Activated naive CD8-positive, alpha-beta T cell treated with anti-CD3 and anti-CD28 coated beads, Interleukin-2, amount 50 U/mL, for 24 hours (primary cell): ENCODE measurements around the gene GTF2H3.
A peak's percentile ranks its signal among the peaks of the same experiment; 100 is the strongest.

Source experiments
- ATAC-seq: fragments of 150-1000 bp; cut with Tn5 transposase; one replicate; pipeline ENCODE4 v1.10.0; 2021
- DNase-seq: peaks from one replicate; pipeline ENCODE4 v3.0.0; 2021
- H3K27ac Mint-ChIP-seq: one replicate; pipeline ENCODE4 v1.8.0; 2021; ENCODE audit warnings: mild to moderate bottlenecking, mixed read lengths
- H3K27me3 Mint-ChIP-seq: one replicate; pipeline ENCODE4 v1.8.0; 2021; ENCODE audit warnings: mixed read lengths
- H3K36me3 Mint-ChIP-seq: one replicate; pipeline ENCODE4 v1.8.0; 2021; ENCODE audit warnings: low read depth, mixed read lengths
- H3K4me1 Mint-ChIP-seq: one replicate; pipeline ENCODE4 v1.8.0; 2021; ENCODE audit warnings: mixed read lengths
- H3K4me3 Mint-ChIP-seq: one replicate; pipeline ENCODE4 v1.8.0; 2021; ENCODE audit warnings: mild to moderate bottlenecking, moderate library complexity, mixed read lengths
- H3K9me3 Mint-ChIP-seq: one replicate; pipeline ENCODE4 v1.8.0; 2021; ENCODE audit warnings: mixed read lengths

The GTF2H3 gene

DNA sequence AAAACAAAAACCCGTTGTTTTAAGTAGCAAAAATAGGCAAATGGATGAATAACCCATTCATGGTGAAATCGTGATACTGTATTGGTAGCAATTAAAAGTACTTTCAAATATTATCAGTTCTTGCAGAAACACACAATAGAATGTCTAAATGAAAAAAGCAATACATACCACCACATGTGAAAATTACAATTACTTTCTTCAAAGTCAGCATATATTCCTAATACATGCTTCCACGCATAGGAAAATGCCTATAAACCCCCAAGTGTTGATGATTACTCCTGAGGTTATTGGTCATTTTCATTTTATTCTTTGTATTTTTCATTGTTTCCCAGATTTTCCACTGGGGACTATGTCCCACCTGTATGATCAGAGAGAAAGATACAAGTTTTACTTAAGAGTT is 16.5 kb upstream of the GTF2H3 start:
- Mint-ChIP-seq H3K9me3 (no peaks in the 10 kb centered on the region), H3K27me3 (no peaks in the 10 kb centered on the region), H3K4me1 (peaks cover 1% of the 10 kb centered on the region), H3K36me3 (peaks cover 81% of the 10 kb centered on the region), H3K27ac (no peak overlapping the region), H3K4me3 (no peak overlapping the region)
- ATAC-seq: no peak
- DNase-seq: no peak

DNA sequence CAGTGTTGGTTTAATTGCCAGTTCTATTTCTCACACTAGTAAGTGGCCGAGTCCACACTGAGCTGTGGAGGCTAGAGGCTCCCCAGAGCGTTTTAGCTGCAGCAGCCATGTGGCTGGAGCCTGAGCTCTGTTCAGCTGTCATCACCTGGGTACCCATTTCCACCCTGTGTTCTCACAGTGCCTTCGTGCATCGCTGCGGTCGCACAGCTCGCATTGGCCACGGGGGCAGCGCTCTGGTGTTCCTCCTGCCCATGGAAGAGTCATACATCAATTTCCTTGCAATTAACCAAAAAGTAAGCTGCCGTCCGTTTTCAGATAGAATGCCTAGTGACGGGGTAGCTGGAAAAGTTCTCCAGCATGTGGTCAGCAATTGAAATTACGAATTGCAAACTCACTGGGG is 16.0 kb upstream of the GTF2H3 start:
- no peak for ATAC-seq
- H3K4me1 Mint-ChIP-seq: peaks cover 1% of the 10 kb centered on the region
- peaks cover 79% of the 10 kb centered on the region for H3K36me3 Mint-ChIP-seq
- no peaks in the 10 kb centered on the region for H3K27me3 Mint-ChIP-seq
- no peaks in the 10 kb centered on the region for H3K9me3 Mint-ChIP-seq
- DNase-seq: no peak
- no peak overlapping the region for H3K27ac Mint-ChIP-seq
- H3K4me3 Mint-ChIP-seq: no peak overlapping the region

DNA sequence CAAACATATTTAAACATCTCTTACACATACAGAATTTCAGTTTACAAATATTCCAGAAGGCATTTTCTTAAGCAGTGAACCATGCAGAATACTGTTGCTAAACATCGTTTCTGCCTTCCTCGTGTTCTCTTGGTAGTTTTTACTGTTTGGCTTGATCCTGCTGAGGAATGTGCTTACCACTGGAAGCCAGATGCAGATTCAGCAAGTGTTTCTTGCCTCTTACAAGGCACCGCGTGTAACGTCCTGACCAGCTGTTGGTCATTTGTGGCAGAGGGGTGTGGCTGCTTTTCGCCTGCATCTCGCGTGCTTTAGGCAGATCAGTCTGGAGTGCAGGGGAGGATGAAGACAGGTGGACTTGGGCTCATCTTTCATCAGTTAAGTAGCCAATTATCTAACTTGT is 12.5 kb upstream of the GTF2H3 start:
- Mint-ChIP-seq H3K9me3 (no peaks in the 10 kb centered on the region), H3K4me1 (no peaks in the 10 kb centered on the region), H3K27ac (peak overlapping the region; percentile 33), H3K36me3 (peaks cover 62% of the 10 kb centered on the region), H3K27me3 (no peaks in the 10 kb centered on the region), H3K4me3 (no peak overlapping the region)
- DNase-seq: no peak
- ATAC-seq: no peak

DNA sequence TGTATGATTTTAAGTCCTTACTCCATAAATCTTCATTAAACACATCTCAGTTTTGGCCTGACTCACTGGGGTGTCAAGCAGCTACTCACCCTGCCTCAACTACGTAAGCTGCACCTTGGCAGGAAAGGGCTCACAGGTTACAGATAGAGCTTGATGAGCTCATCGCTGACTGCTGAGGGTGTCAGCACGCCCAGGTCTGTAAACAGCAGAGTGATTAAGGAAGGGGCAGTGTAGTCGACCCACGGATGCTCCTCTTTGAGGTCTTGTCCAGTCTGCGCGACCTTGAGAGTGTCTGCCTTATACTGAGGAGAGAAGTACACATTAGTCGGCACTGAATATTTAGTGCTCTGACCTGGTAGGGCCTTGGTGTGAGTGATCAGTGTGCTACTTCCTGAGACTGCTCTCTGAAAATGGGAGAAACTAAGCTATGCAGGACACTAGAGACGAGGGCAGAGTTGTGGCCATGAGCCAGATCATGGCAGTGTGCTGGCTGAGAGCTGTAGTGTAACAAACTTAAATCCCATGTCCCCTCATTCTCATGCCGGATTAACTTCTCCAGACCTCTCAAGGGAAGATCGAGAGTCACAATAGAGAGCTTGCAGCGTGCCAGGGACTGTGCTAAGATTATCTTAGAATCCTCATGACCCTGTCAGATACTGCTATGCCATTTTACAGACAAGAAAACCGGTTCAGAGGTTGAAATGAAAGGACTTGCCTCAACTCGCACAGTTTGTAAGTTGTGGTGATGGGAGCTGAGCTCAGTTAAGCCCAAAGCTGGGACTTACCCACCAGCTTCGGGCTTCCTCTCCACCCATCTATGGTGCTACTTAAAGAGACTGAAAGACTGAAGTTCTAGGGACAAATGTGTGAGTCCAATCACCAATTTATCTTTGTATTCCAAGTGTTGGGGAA is 11.8 kb upstream of the GTF2H3 start:
- H3K4me3 Mint-ChIP-seq: no peak overlapping the region
- H3K4me1 Mint-ChIP-seq: no peaks in the 10 kb centered on the region
- peak overlapping the region; percentile 41 for H3K27ac Mint-ChIP-seq
- DNase-seq (no peak), ATAC-seq (peak; percentile 25)
- H3K9me3 Mint-ChIP-seq: no peaks in the 10 kb centered on the region
- no peaks in the 10 kb centered on the region for H3K27me3 Mint-ChIP-seq
- H3K36me3 Mint-ChIP-seq: peaks cover 62% of the 10 kb centered on the region

DNA sequence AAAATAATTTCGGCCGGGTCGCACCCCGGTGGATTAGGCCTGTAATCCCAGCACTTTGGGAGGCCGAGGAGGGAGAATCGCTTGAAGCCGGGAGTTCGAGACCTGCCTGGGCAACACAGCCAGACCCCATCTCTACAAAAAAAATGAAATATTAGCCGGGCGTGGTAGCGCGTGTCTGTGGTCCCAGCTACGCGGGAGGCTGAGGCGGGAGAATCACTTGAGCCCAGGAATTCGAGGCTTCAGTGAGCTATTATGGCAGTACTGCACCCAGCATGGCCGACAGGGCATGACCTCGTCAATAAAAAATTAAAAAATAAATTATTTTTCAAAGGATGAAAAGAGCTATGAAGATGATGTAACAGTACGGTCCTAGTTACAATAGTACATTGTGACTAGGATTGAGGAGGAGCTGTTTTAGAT is 523 bp downstream of the GTF2H3 start:
- DNase-seq (peak; percentile 17), ATAC-seq (no peak)
- Mint-ChIP-seq H3K27ac (peak overlapping the region; percentile 98), H3K27me3 (no peaks in the 10 kb centered on the region), H3K4me3 (peak overlapping the region; percentile 99), H3K4me1 (peaks cover 29% of the 10 kb centered on the region), H3K36me3 (peaks cover 43% of the 10 kb centered on the region), H3K9me3 (no peaks in the 10 kb centered on the region)

DNA sequence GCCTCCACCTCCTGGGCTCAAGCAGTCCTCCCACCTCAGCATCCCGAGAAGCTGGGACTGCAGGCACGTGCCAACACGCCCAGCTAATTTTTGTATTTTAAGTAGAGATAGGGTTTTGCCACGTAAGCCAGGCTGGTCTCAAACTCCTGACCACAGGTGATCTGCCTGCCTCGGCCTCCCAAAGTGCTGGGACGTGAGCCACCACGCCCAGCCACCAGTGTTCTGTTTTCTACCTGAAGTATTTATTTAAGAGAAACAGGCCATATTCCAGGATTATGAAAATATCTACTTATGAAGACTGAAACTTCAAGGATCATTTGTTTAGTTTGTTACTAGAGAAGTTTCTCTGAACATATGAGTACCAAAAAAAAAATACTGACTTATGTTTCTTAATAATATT is 10.3 kb downstream of the GTF2H3 start:
- H3K9me3 Mint-ChIP-seq: no peaks in the 10 kb centered on the region
- H3K27me3 Mint-ChIP-seq: no peaks in the 10 kb centered on the region
- H3K27ac Mint-ChIP-seq: no peak overlapping the region
- no peak overlapping the region for H3K4me3 Mint-ChIP-seq
- no peaks in the 10 kb centered on the region for H3K4me1 Mint-ChIP-seq
- DNase-seq (no peak), ATAC-seq (no peak)
- H3K36me3 Mint-ChIP-seq: peaks cover 41% of the 10 kb centered on the region

DNA sequence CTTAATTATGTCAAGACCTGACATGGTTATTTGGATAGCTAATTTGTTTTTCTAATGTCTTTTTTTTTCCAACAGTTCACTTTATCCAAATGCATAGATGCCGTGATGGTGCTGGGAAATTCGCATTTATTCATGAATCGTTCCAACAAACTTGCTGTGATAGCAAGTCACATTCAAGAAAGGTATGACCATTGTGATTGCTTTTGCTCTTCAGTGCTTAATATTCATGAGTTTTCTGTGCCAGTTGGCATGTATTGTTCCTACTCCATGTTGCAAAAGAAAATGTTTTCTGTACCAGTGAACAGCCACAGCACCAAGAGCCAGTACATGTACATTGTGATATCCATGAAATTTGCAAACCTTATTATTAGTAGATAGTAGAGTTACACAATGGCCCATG is 11.8 kb downstream of the GTF2H3 start:
- Mint-ChIP-seq H3K4me3 (no peak overlapping the region), H3K36me3 (peaks cover 38% of the 10 kb centered on the region), H3K27ac (no peak overlapping the region), H3K9me3 (no peaks in the 10 kb centered on the region), H3K4me1 (no peaks in the 10 kb centered on the region), H3K27me3 (no peaks in the 10 kb centered on the region)
- ATAC-seq (no peak), DNase-seq (no peak)

DNA sequence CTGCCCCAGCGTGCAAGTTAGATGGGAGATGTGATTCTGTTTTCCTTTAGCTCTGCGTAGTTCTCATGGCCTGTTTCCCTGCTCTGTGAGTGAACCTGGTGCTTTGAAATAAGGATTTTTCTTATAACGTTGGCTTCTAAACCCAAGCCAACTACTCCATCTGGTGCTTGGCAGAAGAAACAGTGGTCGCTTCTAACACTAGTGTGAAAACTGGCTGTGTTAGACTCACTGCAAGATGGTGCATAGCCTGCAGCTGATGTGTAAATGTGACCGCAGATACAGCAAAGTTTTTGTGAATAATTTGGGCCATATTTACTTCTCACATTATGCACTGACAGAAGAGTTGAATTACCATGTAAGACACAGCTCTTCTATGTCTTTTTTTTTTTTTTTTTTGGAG is 12.2 kb downstream of the GTF2H3 start:
- Mint-ChIP-seq H3K4me3 (no peak overlapping the region), H3K9me3 (no peaks in the 10 kb centered on the region), H3K27me3 (no peaks in the 10 kb centered on the region), H3K27ac (no peak overlapping the region), H3K4me1 (no peaks in the 10 kb centered on the region), H3K36me3 (peaks cover 41% of the 10 kb centered on the region)
- no peak for DNase-seq
- ATAC-seq: no peak

DNA sequence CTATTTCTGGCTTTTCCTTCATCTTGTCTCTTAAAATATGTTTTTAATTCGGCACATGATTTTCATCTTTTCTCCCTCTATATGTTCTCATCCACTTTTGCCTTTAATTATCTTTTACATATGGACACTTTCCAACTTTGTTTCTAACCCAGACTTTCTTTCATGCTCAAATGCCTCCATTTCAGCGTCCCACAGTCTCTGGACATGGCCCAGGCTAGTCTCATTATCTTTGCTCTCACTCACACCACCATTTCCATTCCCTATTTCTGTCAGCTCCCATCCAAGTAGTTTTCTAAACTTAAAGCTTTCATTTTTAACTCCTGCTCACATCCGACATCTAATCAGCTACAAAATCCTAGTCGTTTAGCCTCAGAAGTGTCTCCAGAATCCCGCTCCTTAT is 14.8 kb downstream of the GTF2H3 start:
- DNase-seq (no peak), ATAC-seq (no peak)
- no peaks in the 10 kb centered on the region for H3K4me1 Mint-ChIP-seq
- no peaks in the 10 kb centered on the region for H3K27me3 Mint-ChIP-seq
- H3K9me3 Mint-ChIP-seq: no peaks in the 10 kb centered on the region
- H3K27ac Mint-ChIP-seq: no peak overlapping the region
- no peak overlapping the region for H3K4me3 Mint-ChIP-seq
- H3K36me3 Mint-ChIP-seq: peaks cover 46% of the 10 kb centered on the region

DNA sequence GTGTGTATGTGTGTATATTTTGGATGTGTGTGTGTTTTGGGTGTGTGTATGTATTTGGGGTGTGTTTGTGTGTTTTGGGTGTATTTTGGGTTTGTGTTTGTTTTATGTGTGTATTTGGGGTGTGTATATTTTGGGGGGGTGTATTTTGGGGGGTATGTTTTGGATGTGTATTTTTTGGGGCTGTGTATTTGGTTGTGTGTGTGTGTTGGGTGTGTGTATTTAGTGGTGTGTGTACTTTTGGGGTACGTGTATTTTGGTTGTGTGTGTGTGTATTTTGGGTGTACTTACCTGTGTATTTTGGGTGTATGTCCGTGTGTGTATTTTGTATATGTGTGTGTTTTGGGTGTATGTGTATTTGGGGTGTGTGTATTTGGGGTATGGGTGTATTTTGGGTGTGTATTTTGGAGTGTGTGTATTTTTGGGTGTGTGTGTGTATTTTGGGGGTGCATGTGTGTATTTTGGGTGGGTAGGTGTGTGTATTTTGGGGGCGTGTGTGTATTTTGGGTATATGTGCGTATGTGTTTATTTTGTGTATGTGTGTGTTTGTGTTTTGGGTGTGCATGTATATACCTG is 20.6 kb downstream of the GTF2H3 start:
- H3K36me3 Mint-ChIP-seq: peaks cover 44% of the 10 kb centered on the region
- H3K27ac Mint-ChIP-seq: peak overlapping the region; percentile 44
- H3K27me3 Mint-ChIP-seq: no peaks in the 10 kb centered on the region
- no peak for DNase-seq
- peaks cover 4% of the 10 kb centered on the region for H3K4me1 Mint-ChIP-seq
- no peak for ATAC-seq
- no peak overlapping the region for H3K4me3 Mint-ChIP-seq
- no peaks in the 10 kb centered on the region for H3K9me3 Mint-ChIP-seq

DNA sequence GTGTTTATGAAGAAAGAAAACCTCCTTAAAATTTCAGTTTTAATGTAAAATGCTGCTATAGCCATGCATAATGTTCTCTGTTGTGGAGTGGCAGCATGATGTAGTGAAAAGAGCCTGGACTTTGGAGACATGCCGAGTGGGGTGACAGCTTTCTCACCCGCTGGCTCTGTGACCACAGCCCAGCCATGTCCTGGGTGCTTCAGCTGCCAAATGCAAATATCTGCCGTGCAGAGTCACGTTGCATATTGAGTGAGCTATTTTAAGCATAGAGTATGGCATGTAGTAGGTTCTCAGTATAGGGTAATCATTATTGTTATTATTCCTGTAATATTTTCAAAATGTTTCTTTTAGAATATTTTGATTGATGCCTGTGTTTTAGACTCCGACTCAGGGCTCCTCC is 21.8 kb downstream of the GTF2H3 start:
- Mint-ChIP-seq H3K9me3 (no peaks in the 10 kb centered on the region), H3K27me3 (no peaks in the 10 kb centered on the region), H3K36me3 (peaks cover 54% of the 10 kb centered on the region), H3K4me3 (no peak overlapping the region), H3K4me1 (peaks cover 11% of the 10 kb centered on the region), H3K27ac (no peak overlapping the region)
- no peak for ATAC-seq
- no peak for DNase-seq

DNA sequence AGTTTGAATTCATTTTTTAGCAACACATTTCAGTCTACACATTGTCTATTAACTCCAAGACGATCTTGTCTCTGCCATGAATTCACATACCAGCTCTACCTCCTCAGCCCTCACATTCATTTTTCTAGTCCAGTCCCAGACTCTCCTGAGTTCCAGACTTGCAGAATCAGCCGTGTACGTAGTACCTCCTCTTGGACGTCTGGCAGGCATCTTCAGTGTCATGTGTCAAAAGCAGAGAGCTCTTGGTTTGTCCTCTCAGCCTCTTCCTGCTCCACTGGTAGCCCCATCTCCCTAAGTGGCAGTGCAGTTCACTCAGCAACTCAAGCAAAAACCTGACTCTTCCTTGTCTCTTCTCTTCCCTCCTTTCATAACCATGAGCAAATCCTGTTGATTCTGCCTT is 22.8 kb downstream of the GTF2H3 start:
- DNase-seq (no peak), ATAC-seq (no peak)
- H3K4me3 Mint-ChIP-seq: no peak overlapping the region
- no peaks in the 10 kb centered on the region for H3K27me3 Mint-ChIP-seq
- H3K9me3 Mint-ChIP-seq: no peaks in the 10 kb centered on the region
- H3K27ac Mint-ChIP-seq: no peak overlapping the region
- H3K4me1 Mint-ChIP-seq: peaks cover 11% of the 10 kb centered on the region
- peaks cover 51% of the 10 kb centered on the region for H3K36me3 Mint-ChIP-seq

DNA sequence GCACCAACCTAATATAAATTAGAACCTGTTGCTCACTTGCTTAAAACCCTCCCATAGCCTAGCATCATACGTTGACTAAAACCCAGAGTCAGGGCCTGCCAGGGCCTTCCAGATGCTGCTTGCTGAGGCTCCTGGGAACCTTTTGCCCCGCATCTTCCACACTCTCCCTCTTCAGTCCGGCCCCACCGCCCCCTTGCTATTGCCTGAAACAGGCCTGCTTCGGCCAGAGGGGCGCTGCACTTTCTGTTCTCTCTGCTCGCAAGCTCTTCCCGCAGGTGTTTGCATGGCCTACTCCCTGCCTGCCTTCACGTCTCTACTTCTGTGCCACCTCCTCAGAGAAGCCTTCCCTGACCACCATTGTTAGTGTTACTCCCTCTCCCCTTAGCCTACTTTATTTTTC is 23.6 kb downstream of the GTF2H3 start:
- no peaks in the 10 kb centered on the region for H3K9me3 Mint-ChIP-seq
- H3K27me3 Mint-ChIP-seq: no peaks in the 10 kb centered on the region
- no peak overlapping the region for H3K4me3 Mint-ChIP-seq
- H3K27ac Mint-ChIP-seq: no peak overlapping the region
- H3K36me3 Mint-ChIP-seq: peaks cover 46% of the 10 kb centered on the region
- peaks cover 11% of the 10 kb centered on the region for H3K4me1 Mint-ChIP-seq
- DNase-seq (no peak), ATAC-seq (no peak)

DNA sequence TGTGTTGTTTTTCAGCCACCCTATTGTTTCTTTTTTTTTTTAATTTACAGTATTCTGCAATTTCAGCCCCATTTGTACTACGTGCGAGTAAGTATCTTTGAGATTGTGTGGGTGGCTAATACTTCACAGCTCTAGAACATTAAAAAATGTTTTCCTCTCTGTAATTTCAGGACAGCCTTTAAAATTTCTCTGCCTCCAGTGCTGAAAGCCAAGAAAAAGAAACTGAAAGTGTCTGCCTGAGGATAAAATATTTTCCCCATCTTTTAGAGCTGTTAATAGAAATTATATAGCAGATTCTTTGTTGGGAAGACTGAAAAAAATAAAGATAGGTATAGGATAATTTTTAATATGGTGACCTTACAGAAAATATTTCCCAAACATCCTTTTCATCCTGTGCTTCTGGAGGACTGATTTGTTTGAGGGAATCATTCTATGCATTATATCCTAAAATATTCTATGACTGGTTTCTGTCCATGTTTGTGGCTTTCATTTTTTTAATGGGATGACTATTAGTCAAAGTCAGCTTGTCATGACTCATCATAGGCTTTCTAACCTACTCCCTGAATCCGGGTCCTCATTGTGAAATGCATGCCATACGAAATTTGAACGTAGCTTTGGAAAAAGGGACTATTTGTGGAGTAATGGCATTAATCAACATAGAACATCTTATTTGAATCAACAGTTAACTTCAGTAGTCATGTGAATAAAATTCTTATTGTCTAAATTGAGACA is 26.5 kb downstream of the GTF2H3 start:
- H3K36me3 Mint-ChIP-seq: peaks cover 45% of the 10 kb centered on the region
- H3K27me3 Mint-ChIP-seq: no peaks in the 10 kb centered on the region
- H3K4me3 Mint-ChIP-seq: no peak overlapping the region
- ATAC-seq (no peak), DNase-seq (no peak)
- H3K27ac Mint-ChIP-seq: no peak overlapping the region
- H3K4me1 Mint-ChIP-seq: peaks cover 11% of the 10 kb centered on the region
- no peaks in the 10 kb centered on the region for H3K9me3 Mint-ChIP-seq

DNA sequence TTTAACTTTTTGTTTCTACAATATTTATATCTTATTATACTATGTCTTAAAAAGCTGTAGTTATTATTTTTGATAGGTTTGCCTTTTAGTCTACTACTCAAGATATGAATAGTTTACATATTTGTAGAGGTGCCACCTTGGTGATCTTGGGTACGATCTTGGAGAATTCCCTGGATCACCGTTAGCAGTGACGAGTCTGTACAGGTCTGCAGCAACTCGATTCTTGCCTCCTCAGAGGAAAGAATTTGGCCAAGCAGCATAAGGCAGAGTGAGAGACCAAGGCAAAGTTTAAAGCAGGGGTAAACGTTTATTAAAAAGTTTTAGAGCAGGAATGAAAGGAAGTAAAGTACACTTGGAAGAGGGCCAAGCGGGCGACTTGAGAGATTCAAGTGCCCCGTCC is 34.1 kb downstream of the GTF2H3 start:
- ATAC-seq: no peak
- Mint-ChIP-seq H3K4me1 (peaks cover 12% of the 10 kb centered on the region), H3K4me3 (no peak overlapping the region), H3K27ac (no peak overlapping the region), H3K36me3 (peaks cover 12% of the 10 kb centered on the region), H3K27me3 (no peaks in the 10 kb centered on the region), H3K9me3 (no peaks in the 10 kb centered on the region)
- DNase-seq: no peak
